Stomach (tissue), 4 donors: ENCODE results near the gene ASAP2.

Source experiments
- CTCF ChIP-seq, 7 experiments: fragments of 450-650 bp in 4 of 7; fragments of 200-600 bp in 3 of 7; sonication (generic) in 3 of 7; IDR thresholded peaks; one replicate each; pipeline ENCODE4 v1.5.1; 2016 to 2019; ENCODE audit warnings: antibody characterized with exemption in 7 of 7, control low read depth in 2 of 7, mild to moderate bottlenecking in 1 of 7
- EP300 ChIP-seq: sonication (generic); formaldehyde crosslinking; IDR thresholded peaks from one replicate; pipeline ENCODE4 v1.6.1; 2017; ENCODE audit warnings: antibody characterized with exemption
- POLR2A ChIP-seq, 4 donors: fragments of 450-650 bp; IDR thresholded peaks; one replicate each; pipeline ENCODE4 v1.6.1; 2016; ENCODE audit warnings: antibody characterized with exemption in 4 of 4, control low read depth in 2 of 4, mild to moderate bottlenecking in 1 of 4, moderate library complexity in 1 of 4

GRCh38 chr2:9229470-9229820 is 22.8 kb downstream of the ASAP2 start:
- TF ChIP-seq POLR2A (IDR thresholded peaks at IDR 0.05) (no peak), CTCF (IDR thresholded peaks at IDR 0.05) (no peak), EP300 (no peak)
